Keratinocyte (primary cell): ENCODE measurements around the gene CCDC85C. TPM values are rescaled to one million over a fixed set of nuclear protein-coding genes. Genes with fewer than 3 reads are reported as not detected.

ENCODE experiments used
- DNase-seq: peaks from one replicate; pipeline ENCODE4 v3.0.0-alpha.2; 2011; ENCODE audit warnings: low read depth, missing footprints, low spot score
- FAIRE-seq: peaks from 2 replicates; lab custom pipeline; 2011; peaks lifted over from hg19 to GRCh38; lab: Jason Lieb, UNC
- H2AFZ ChIP-seq: 2 replicates; pipeline ENCODE4 v1.6.0; 2012; ENCODE audit warnings: low read length, control low read depth, inconsistent platforms; ENCODE audit not compliant: control insufficient read depth
- H3K27ac ChIP-seq: 2 replicates; pipeline ENCODE4 v1.5.1; 2011; ENCODE audit warnings: low read length; ENCODE audit not compliant: control insufficient read depth, insufficient read depth
- H3K27me3 ChIP-seq: 3 replicates; pipeline ENCODE4 v1.6.0; 2011; ENCODE audit warnings: low read length; ENCODE audit not compliant: control insufficient read depth, insufficient read depth; ENCODE audit errors: extremely low read depth
- H3K36me3 ChIP-seq, 2 experiments: 2 replicates in 1 of 2; 3 replicates in 1 of 2; pipeline ENCODE4 v1.5.1; 2011; ENCODE audit warnings: low read length in 2 of 2, mild to moderate bottlenecking in 1 of 2; ENCODE audit not compliant: control insufficient read depth in 2 of 2, insufficient read depth in 2 of 2; ENCODE audit errors: extremely low read depth in 1 of 2
- H3K4me1 ChIP-seq: 3 replicates; pipeline ENCODE4 v1.5.1; 2011; ENCODE audit warnings: low read length; ENCODE audit not compliant: control insufficient read depth, insufficient read depth; ENCODE audit errors: extremely low read depth
- H3K4me2 ChIP-seq: 3 replicates; pipeline ENCODE4 v1.6.0; 2011; ENCODE audit warnings: low read depth, low read length; ENCODE audit not compliant: control insufficient read depth, insufficient read depth; ENCODE audit errors: extremely low read depth
- H3K4me3 ChIP-seq, 3 experiments: fragments of 200-600 bp in 1 of 3; sonication (generic) in 1 of 3; 2 replicates in 2 of 3; 3 replicates in 1 of 3; pipeline ENCODE4 v1.5.1; 2011 to 2016; ENCODE audit warnings: low read length in 3 of 3, mild to moderate bottlenecking in 3 of 3, control low read depth in 2 of 3, inconsistent platforms in 1 of 3, low read depth in 1 of 3, mixed read lengths in 1 of 3, mixed run types in 1 of 3, moderate library complexity in 1 of 3; ENCODE audit not compliant: control insufficient read depth in 2 of 3, insufficient read depth in 2 of 3; ENCODE audit errors: extremely low read depth in 1 of 3
- H3K79me2 ChIP-seq: 2 replicates; pipeline ENCODE4 v1.6.0; 2012; ENCODE audit warnings: low read length; ENCODE audit not compliant: control insufficient read depth, insufficient read depth
- H3K9ac ChIP-seq: 3 replicates; pipeline ENCODE4 v1.6.0; 2011; ENCODE audit warnings: low read length; ENCODE audit not compliant: control insufficient read depth, insufficient read depth; ENCODE audit errors: extremely low read depth
- H3K9me1 ChIP-seq: 3 replicates; pipeline ENCODE4 v1.6.0; 2011; ENCODE audit warnings: low read length; ENCODE audit not compliant: control insufficient read depth, insufficient read depth; ENCODE audit errors: extremely low read depth
- H3K9me3 ChIP-seq: 2 replicates; pipeline ENCODE4 v1.5.1; 2012; ENCODE audit warnings: low read depth, low read length; ENCODE audit not compliant: control insufficient read depth
- H4K20me1 ChIP-seq: 3 replicates; pipeline ENCODE4 v1.6.0; 2011; ENCODE audit warnings: low read length; ENCODE audit not compliant: control insufficient read depth, insufficient read depth; ENCODE audit errors: extremely low read depth
- EZH2 ChIP-seq: IDR thresholded peaks from one replicate; pipeline ENCODE4 v1.6.1; 2012; ENCODE audit warnings: inconsistent platforms, mild to moderate bottlenecking, low read length, moderate library complexity
- dilution Hi-C: fragments of 300-500 bp; cut with MboI; formaldehyde crosslinking; loops from one replicate; pipeline ENCODE4 v1.7.0; 2020; ENCODE audit warnings: low sequenced_read_pairs; ENCODE audit not compliant: extremely low pct_ligation_motif_present
- polyA plus RNA-seq, 5 experiments: library from polyadenylated mRNA; depleted of rRNA in 3 of 5; stranded (reverse) in 3 of 5; stranded (forward) in 1 of 5; unstranded in 1 of 5; fragments of >200 nt; gene quantifications; 1 replicate in 1 of 5; 2 replicates in 3 of 5; 3 replicates in 1 of 5; pipeline versions ENCODE4 v1.2.1 to v1.2.3, GENCODE V29; 2011 to 2012; ENCODE audit warnings: missing spikeins in 2 of 5, low read depth in 1 of 5, low replicate concordance in 1 of 5
- TF ChIP-seq, protein P1 (sequence below), 3 experiments: IDR thresholded peaks in 1 of 3; conservative IDR thresholded peaks in 1 of 3; optimal IDR thresholded peaks in 1 of 3; 2 replicates in 2 of 3; 3 replicates in 1 of 3; pipeline versions ENCODE3 to v1.5.1; 2011; ENCODE audit warnings: low read length in 3 of 3, mild to moderate bottlenecking in 3 of 3, moderate library complexity in 2 of 3, control low read depth in 1 of 3, inconsistent platforms in 1 of 3; ENCODE audit not compliant: insufficient read depth in 2 of 3; ENCODE audit errors: extremely low read depth in 1 of 3

The CCDC85C gene
- polyA plus RNA-seq, 1 donor (not counting 4 experiments of a cell fraction or from before 2014, with no cell fraction given), result 13.2 TPM

- no peaks in the 10 kb centered on the region for H3K27me3 ChIP-seq
- H3K4me1 ChIP-seq, result peaks cover 11% of the 10 kb centered on the region
- H3K4me3 ChIP-seq, result no peak overlapping the region
- H3K9me3 ChIP-seq, result no peaks in the 10 kb centered on the region
- H3K36me3 ChIP-seq, result no peaks in the 10 kb centered on the region
- no peak for FAIRE-seq
- H2AFZ ChIP-seq, result no peak overlapping the region
- H3K27ac ChIP-seq, result no peak overlapping the region
- no peak overlapping the region for H3K4me2 ChIP-seq
- peaks cover 32% of the 10 kb centered on the region for H4K20me1 ChIP-seq
- dilution Hi-C loops, result no loop called here
- no peaks in the 10 kb centered on the region for H3K9me1 ChIP-seq
- peaks cover 94% of the 10 kb centered on the region for H3K79me2 ChIP-seq
- no peak overlapping the region for H3K9ac ChIP-seq
- TF ChIP-seq EZH2, result no peak
- TF ChIP-seq, protein P1, sequence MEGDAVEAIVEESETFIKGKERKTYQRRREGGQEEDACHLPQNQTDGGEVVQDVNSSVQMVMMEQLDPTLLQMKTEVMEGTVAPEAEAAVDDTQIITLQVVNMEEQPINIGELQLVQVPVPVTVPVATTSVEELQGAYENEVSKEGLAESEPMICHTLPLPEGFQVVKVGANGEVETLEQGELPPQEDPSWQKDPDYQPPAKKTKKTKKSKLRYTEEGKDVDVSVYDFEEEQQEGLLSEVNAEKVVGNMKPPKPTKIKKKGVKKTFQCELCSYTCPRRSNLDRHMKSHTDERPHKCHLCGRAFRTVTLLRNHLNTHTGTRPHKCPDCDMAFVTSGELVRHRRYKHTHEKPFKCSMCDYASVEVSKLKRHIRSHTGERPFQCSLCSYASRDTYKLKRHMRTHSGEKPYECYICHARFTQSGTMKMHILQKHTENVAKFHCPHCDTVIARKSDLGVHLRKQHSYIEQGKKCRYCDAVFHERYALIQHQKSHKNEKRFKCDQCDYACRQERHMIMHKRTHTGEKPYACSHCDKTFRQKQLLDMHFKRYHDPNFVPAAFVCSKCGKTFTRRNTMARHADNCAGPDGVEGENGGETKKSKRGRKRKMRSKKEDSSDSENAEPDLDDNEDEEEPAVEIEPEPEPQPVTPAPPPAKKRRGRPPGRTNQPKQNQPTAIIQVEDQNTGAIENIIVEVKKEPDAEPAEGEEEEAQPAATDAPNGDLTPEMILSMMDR (optimal IDR thresholded peaks at IDR 0.05 in 1 of 3, IDR thresholded peaks at IDR 0.05 in 1 of 3, conservative IDR thresholded peaks at IDR 0.05 in 1 of 3; ENCODE audit: extremely low read depth in 1 of 3, insufficient read depth in 2 of 3, low read length in 3 of 3), result no peak
- no peak for DNase-seq
These were observed 58.4 kb downstream of the CCDC85C start for GRCh38 chr14:99545586-99545985.

DNA sequence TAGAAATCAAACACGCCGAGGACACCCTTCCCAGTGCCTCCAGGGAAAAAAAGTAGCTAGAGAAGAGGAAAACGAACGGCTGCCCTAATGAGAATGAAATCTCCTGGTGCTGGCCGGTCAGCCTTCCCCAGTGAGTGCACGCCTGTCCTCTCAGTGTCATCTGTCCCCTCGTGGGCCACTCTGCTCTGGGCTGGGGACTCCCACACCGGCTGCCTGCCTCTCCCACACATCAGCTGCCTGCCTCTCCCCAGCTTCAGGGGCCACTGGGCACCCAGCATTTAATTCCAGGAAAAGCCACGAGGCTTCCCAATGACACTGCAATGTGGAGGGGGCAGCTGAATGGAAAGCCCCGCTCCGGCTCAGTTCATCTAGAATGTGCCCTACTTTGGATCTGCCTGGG, 59.0 kb downstream of the CCDC85C start:
- no peak for FAIRE-seq
- no peak for DNase-seq
- no peaks in the 10 kb centered on the region for H3K27me3 ChIP-seq
- no peak overlapping the region for H3K27ac ChIP-seq
- no peaks in the 10 kb centered on the region for H3K9me3 ChIP-seq
- no peak overlapping the region for H3K9ac ChIP-seq
- H3K4me3 ChIP-seq, result no peak overlapping the region
- H3K79me2 ChIP-seq, result peaks cover 93% of the 10 kb centered on the region
- H4K20me1 ChIP-seq, result peaks cover 30% of the 10 kb centered on the region
- no peaks in the 10 kb centered on the region for H3K9me1 ChIP-seq
- dilution Hi-C loops, result no loop called here
- H3K36me3 ChIP-seq, result no peaks in the 10 kb centered on the region
- H3K4me2 ChIP-seq, result no peak overlapping the region
- peaks cover 11% of the 10 kb centered on the region for H3K4me1 ChIP-seq
- H2AFZ ChIP-seq, result no peak overlapping the region
- TF ChIP-seq, protein P1 (optimal IDR thresholded peaks at IDR 0.05 in 1 of 3, IDR thresholded peaks at IDR 0.05 in 1 of 3, conservative IDR thresholded peaks at IDR 0.05 in 1 of 3; ENCODE audit: extremely low read depth in 1 of 3, insufficient read depth in 2 of 3, low read length in 3 of 3), result no peak
- no peak for TF ChIP-seq EZH2
